Measurements from ENCODE around the gene SLIT3. TPM values are rescaled to one million over a fixed set of nuclear protein-coding genes. Genes with fewer than 3 reads are reported as not detected.
"Not testable (repeated sequence)": the region's sequence is repeated elsewhere in the genome, so short reads cannot be mapped to it uniquely, and the experiment has no call there.

The SLIT3 gene
- total RNA-seq, 2 experiments from 2014 or later = not detected

DNA sequence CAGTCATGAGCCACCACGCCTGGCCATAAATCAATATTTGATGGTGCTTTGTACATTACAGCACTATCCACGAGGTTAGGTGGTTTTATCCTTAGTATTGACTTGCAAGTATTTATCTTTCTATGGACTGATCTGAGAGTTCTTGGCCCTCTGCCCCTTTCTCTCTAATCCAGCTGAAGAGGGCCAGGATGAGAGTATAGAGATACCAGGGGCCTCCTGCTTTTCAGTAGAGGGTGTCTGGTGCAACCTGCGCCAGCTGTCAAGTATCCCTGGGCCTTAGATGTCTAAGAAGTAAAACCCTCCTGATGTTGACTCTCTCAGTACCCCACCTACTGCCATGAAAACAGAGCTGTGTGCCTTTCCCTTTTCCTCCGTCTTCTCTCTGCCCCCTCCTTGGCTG, 153.4 kb downstream of the SLIT3 start:
- no peaks in the 10 kb centered on the region for H3K4me1 Mint-ChIP-seq (ENCODE audit: low read depth)
- no peak for TF ChIP-seq CTCF (IDR thresholded peaks at IDR 0.05)
- Histone ChIP-seq H3K27ac (ENCODE audit: low read depth in 1 of 2, low read length in 2 of 2) (no peak overlapping the region), H3K9me3 (ENCODE audit: control insufficient read depth in 1 of 2, insufficient read depth in 1 of 2, low read length in 2 of 2) (peaks cover 0 to 3% of the 10 kb centered on the region in 2 experiments), H3K27me3 (ENCODE audit: control insufficient read depth in 1 of 2, insufficient read depth in 2 of 2, low read length in 2 of 2) (no peaks in the 10 kb centered on the region), H3K4me1 (ENCODE audit: insufficient read depth, low read length) (no peaks in the 10 kb centered on the region), H3K36me3 (ENCODE audit: insufficient read depth, low read length) (no peaks in the 10 kb centered on the region), H3K4me3 (ENCODE audit: low read length) (no peak overlapping the region)
- H3K36me3 Mint-ChIP-seq (ENCODE audit: low read depth) = no peaks in the 10 kb centered on the region
- no peak overlapping the region for H3K27ac Mint-ChIP-seq
- ChIA-PET POLR2A (no interaction called here), CTCF (no interaction called here)
- intact Hi-C loops (cut with DNase I, micrococcal nuclease) = no loop called here
- DNase-seq (no peak), ATAC-seq (ENCODE audit: poor library complexity) (no peak)
- no peak overlapping the region for H3K4me3 Mint-ChIP-seq
- H3K27me3 Mint-ChIP-seq = no peaks in the 10 kb centered on the region
- H3K9me3 Mint-ChIP-seq = no peaks in the 10 kb centered on the region

DNA sequence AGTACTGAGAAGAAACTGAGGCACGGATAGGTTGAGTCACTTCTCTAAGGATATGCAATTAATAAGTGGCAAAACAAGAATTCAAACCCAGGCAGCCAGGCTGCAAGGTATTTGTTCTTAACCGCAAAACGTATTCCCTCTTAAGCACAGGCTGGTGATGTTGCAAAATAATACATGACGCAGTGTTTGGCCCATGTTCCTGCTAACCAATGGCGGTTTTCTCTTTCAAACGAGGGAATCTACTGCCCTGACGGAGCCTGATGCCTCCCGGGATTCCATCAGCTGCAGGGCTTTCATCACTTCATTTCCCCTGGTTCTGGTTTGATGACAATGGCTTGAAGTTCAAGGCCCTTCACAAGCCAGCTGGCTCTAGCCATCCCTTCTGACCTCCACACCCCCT, 154.8 kb downstream of the SLIT3 start:
- ATAC-seq (ENCODE audit: poor library complexity) (no peak), DNase-seq (no peak)
- no peak for TF ChIP-seq CTCF (IDR thresholded peaks at IDR 0.05)
- H3K36me3 ChIP-seq (ENCODE audit: insufficient read depth, low read length) = no peaks in the 10 kb centered on the region
- ChIA-PET POLR2A (no interaction called here), CTCF (no interaction called here)
- Mint-ChIP-seq H3K36me3 (ENCODE audit: low read depth) (no peaks in the 10 kb centered on the region), H3K9me3 (no peaks in the 10 kb centered on the region), H3K4me1 (ENCODE audit: low read depth) (no peaks in the 10 kb centered on the region), H3K27ac (no peak overlapping the region), H3K27me3 (no peaks in the 10 kb centered on the region), H3K4me3 (no peak overlapping the region)
- intact Hi-C loops (cut with DNase I, micrococcal nuclease) = no loop called here
- peaks cover 0 to 3% of the 10 kb centered on the region in 2 experiments for H3K9me3 ChIP-seq (ENCODE audit: control insufficient read depth in 1 of 2, insufficient read depth in 1 of 2, low read length in 2 of 2)
- H3K4me1 ChIP-seq (ENCODE audit: insufficient read depth, low read length) = no peaks in the 10 kb centered on the region
- no peak overlapping the region for H3K4me3 ChIP-seq (ENCODE audit: low read length)
- no peaks in the 10 kb centered on the region for H3K27me3 ChIP-seq (ENCODE audit: control insufficient read depth in 1 of 2, insufficient read depth in 2 of 2, low read length in 2 of 2)
- no peak overlapping the region for H3K27ac ChIP-seq (ENCODE audit: low read depth in 1 of 2, low read length in 2 of 2)

GRCh38 chr5:169142264-169142970, 158.5 kb downstream of the SLIT3 start:
- no peaks in the 10 kb centered on the region for H3K4me1 ChIP-seq (ENCODE audit: insufficient read depth, low read length)
- TF ChIP-seq CTCF (IDR thresholded peaks at IDR 0.05) = no peak
- H3K9me3 ChIP-seq (ENCODE audit: control insufficient read depth in 1 of 2, insufficient read depth in 1 of 2, low read length in 2 of 2) = peaks cover 0 to 7% of the 10 kb centered on the region in 2 experiments
- H3K4me3 ChIP-seq (ENCODE audit: low read length) = no peak overlapping the region
- Mint-ChIP-seq H3K36me3 (ENCODE audit: low read depth) (no peaks in the 10 kb centered on the region), H3K27ac (no peak overlapping the region), H3K4me1 (ENCODE audit: low read depth) (no peaks in the 10 kb centered on the region), H3K4me3 (no peak overlapping the region), H3K9me3 (no peaks in the 10 kb centered on the region), H3K27me3 (peaks cover 8% of the 10 kb centered on the region)
- no peaks in the 10 kb centered on the region for H3K36me3 ChIP-seq (ENCODE audit: insufficient read depth, low read length)
- no peaks in the 10 kb centered on the region for H3K27me3 ChIP-seq (ENCODE audit: control insufficient read depth in 1 of 2, insufficient read depth in 2 of 2, low read length in 2 of 2)
- intact Hi-C loops (cut with DNase I, micrococcal nuclease) = no loop called here
- no peak for DNase-seq
- no peak for ATAC-seq (ENCODE audit: poor library complexity)
- ChIA-PET POLR2A (no interaction called here), CTCF (no interaction called here)
- no peak overlapping the region for H3K27ac ChIP-seq (ENCODE audit: low read depth in 1 of 2, low read length in 2 of 2)

GRCh38 chr5:169140215-169140614, 160.7 kb downstream of the SLIT3 start:
- intact Hi-C loops (cut with DNase I, micrococcal nuclease); DNase-seq; H3K27me3 ChIP-seq (ENCODE audit: control insufficient read depth in 1 of 2, insufficient read depth in 2 of 2, low read length in 2 of 2); H3K4me3 Mint-ChIP-seq; H3K27me3 Mint-ChIP-seq; H3K27ac ChIP-seq (ENCODE audit: low read depth in 1 of 2, low read length in 2 of 2); H3K36me3 Mint-ChIP-seq (ENCODE audit: low read depth); POLR2A ChIA-PET; H3K36me3 ChIP-seq (ENCODE audit: insufficient read depth, low read length); H3K9me3 Mint-ChIP-seq; H3K27ac Mint-ChIP-seq; CTCF ChIA-PET; H3K4me1 Mint-ChIP-seq (ENCODE audit: low read depth); H3K4me3 ChIP-seq (ENCODE audit: low read length); ATAC-seq (ENCODE audit: poor library complexity); H3K4me1 ChIP-seq (ENCODE audit: insufficient read depth, low read length); H3K9me3 ChIP-seq (ENCODE audit: control insufficient read depth in 1 of 2, insufficient read depth in 1 of 2, low read length in 2 of 2): not testable (repeated sequence)
